HG03045 (cell line): ENCODE measurements around the gene ATF7IP.

Experiments
- ATAC-seq: cut with Tn5 transposase; IDR thresholded peaks from one replicate; pipeline ENCODE4 v1.9.1; 2021; ENCODE audit warnings: mild to moderate bottlenecking, moderate library complexity; ENCODE audit not compliant: unreplicated experiment

ATF7IP gene

GRCh38 chr12:14481201-14481600 lies 115.7 kb downstream of the ATF7IP start:
- no peak for ATAC-seq

GRCh38 chr12:14482361-14482760 lies 116.9 kb downstream of the ATF7IP start:
- no peak for ATAC-seq

- ATAC-seq: no peak
Observed at GRCh38 chr12:14482886-14483285, 117.4 kb downstream of the ATF7IP start.

- ATAC-seq: no peak
Observed at GRCh38 chr12:14495326-14495725, 129.8 kb downstream of the ATF7IP start.

GRCh38 chr12:14505626-14506596 lies 140.4 kb downstream of the ATF7IP start:
- ATAC-seq: no peak

- ATAC-seq: no peak
Observed at GRCh38 chr12:14510574-14510973, 145.1 kb downstream of the ATF7IP start.

GRCh38 chr12:14514154-14514842 lies 148.8 kb downstream of the ATF7IP start:
- no peak for ATAC-seq

GRCh38 chr12:14514946-14515345 lies 149.5 kb downstream of the ATF7IP start:
- no peak for ATAC-seq

- no peak for ATAC-seq
Observed at GRCh38 chr12:14521822-14522221, 156.3 kb downstream of the ATF7IP start.

GRCh38 chr12:14525964-14526363 lies 160.5 kb downstream of the ATF7IP start:
- ATAC-seq: no peak

GRCh38 chr12:14532152-14532551 lies 166.7 kb downstream of the ATF7IP start:
- no peak for ATAC-seq

GRCh38 chr12:14537088-14537487 lies 171.6 kb downstream of the ATF7IP start:
- no peak for ATAC-seq

- no peak for ATAC-seq
Observed at GRCh38 chr12:14540801-14541462, 175.4 kb downstream of the ATF7IP start.

GRCh38 chr12:14545144-14546124 lies 180.0 kb downstream of the ATF7IP start:
- no peak for ATAC-seq

GRCh38 chr12:14547571-14547970 lies 182.1 kb downstream of the ATF7IP start:
- ATAC-seq: no peak

GRCh38 chr12:14548609-14549008 lies 183.1 kb downstream of the ATF7IP start:
- no peak for ATAC-seq
